GM19351 (cell line): ENCODE data around the gene KLF7.

Experiments used
- ATAC-seq: cut with Tn5 transposase; IDR thresholded peaks from one replicate; pipeline ENCODE4 v1.9.1; 2021; ENCODE audit warnings: mild to moderate bottlenecking, moderate library complexity; ENCODE audit not compliant: unreplicated experiment

KLF7 gene

GRCh38 chr2:207165121-207166038 lies at the start of gene KLF7:
TSS of gene KLF7 (minus strand) at chr2:207165948. CDS start at chr2:207165568, 380 bp downstream.
- no peak for ATAC-seq

DNA sequence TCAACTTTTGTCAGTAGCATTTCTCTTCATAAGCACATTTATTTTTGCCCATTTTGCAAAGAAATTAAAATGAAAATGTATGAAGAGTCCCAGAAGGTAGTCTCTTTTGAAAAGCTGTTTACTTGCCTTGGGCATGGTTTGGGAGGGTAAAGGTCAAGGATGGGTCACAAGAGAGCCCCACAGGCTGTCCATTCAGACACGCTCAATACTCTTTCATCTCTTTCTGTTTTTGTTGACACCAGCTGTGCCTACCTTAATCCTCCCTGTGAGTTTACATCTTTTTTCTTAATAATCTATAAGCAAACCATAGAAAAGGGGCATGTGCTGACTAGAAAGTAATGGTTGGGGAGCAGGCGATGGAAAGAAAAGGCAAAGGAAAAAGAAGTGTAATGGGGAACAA lies 49.6 kb upstream of the KLF7 start:
- ATAC-seq, result no peak

- no peak for ATAC-seq
Observed at GRCh38 chr2:207214446-207214845, 48.7 kb upstream of the KLF7 start.

DNA sequence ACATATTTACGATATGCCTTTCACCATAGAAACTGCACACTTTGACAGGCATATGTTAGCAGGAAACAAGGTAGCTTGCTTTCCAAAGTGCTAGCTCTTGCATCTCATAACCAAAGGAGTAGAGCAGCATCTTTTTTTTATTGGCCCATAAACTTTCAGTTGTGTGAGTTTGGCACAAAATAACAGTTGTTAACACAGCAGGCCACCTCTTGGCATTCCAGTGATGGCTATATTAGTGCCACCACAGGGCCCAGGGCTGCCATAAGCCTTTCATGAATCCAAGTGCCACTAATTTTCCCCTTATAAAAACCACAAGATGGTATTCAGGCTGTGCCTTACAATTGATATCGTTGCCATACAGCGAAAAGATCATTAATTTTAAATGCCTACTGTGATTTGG lies 40.3 kb upstream of the KLF7 start:
- no peak for ATAC-seq

DNA sequence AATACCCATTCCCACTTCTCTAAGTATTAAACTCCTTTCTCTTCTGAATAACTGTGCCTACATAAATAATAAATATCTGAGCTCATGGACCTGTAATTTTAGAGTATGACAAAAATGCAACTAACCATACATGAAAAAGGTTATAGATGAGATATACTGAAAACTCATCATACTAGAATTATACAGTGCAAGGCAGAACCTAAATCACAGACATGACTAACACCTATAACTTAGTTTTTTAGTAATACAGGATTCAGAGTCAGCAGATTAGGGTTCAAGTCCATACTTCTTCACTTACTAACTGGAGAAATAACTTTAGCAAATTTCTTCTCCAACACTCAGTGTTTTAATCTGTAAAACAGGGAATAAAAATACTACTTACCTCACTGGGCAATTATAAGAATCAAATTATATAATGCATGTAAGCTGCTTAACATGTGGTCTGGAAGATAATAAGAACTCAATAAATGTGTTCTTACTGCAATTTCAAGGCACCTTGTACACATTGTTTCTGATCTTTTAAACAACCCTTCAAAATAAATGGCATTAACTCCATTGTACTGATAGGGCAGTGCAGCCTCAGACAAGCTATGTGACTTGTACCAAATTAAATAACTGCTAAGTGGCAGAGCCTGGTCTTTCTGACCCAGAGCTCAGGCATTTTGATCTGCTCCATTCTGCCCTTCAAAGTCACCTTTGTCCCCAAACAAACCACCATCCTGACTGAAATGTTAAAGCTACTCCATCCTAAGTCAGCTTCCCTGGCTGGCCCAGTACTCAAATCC lies 39.6 kb upstream of the KLF7 start:
- ATAC-seq, result no peak

GRCh38 chr2:207203056-207203455 lies 37.3 kb upstream of the KLF7 start:
- no peak for ATAC-seq

- ATAC-seq, result no peak
Observed at GRCh38 chr2:207202645-207203044, 36.9 kb upstream of the KLF7 start.

- ATAC-seq, result no peak
Observed at GRCh38 chr2:207201416-207201815, 35.7 kb upstream of the KLF7 start.

DNA sequence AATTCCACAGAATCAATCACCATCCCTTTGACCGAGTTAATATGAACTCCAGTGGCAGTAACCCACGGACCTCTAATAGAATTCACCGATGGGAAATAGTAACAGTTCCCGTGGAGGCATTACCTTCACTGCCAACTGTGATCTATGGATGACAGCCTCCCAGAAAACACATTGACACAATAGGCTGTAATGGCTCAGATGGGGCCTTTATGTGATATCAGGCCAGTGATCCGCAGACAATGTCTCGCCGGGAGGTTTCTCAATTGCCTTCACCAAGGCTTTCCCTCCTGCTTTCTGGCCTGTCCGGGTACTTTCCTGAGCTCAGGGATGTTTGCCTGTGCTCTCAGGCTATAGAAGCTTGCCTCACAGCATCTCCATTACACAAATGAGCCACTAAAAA lies 34.4 kb upstream of the KLF7 start:
- no peak for ATAC-seq

GRCh38 chr2:207194028-207194427 lies 28.3 kb upstream of the KLF7 start:
- no peak for ATAC-seq

DNA sequence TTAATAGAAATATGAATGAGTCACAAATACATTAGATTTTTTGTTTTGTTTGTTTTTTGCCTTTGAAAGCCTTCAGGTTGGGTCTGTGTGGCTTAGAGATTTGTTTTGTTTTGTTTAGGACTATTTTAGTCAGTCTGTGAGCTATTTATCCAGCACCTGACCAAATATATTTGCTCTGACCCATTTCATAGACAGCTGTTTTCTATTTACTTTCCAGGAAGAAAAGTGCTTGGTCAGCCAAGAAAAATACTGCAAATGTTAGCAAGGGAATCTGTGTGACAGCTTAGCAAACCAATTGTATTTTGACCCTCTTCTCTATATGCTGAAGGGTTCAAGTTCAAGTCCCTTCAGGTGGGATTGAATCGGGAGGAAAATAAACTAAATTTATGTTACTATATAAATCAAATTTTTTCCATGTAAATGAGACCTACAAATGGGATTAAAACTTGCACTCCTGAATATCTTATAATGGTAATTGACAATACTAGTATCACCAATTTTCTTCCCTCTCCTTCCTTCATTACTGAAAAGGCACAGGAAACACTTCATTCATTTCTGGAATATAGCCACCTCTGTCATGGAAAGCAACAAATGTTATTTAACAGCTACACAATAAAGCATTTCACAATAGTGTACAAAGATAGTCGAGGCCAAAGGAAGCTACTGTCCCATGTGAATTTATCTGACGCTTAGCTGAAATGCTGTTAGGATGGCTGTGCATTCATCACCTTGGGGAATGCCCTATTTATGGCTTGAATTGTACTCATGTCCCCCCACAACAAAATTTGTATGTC lies 23.1 kb upstream of the KLF7 start:
- ATAC-seq, result no peak

- no peak for ATAC-seq
Observed at GRCh38 chr2:207185372-207185771, 19.6 kb upstream of the KLF7 start.

GRCh38 chr2:207184768-207185167 lies 19.0 kb upstream of the KLF7 start:
- no peak for ATAC-seq

- ATAC-seq, result no peak
Observed at GRCh38 chr2:207184348-207184747, 18.6 kb upstream of the KLF7 start.

- ATAC-seq, result no peak
Observed at GRCh38 chr2:207183506-207183905, 17.8 kb upstream of the KLF7 start.

DNA sequence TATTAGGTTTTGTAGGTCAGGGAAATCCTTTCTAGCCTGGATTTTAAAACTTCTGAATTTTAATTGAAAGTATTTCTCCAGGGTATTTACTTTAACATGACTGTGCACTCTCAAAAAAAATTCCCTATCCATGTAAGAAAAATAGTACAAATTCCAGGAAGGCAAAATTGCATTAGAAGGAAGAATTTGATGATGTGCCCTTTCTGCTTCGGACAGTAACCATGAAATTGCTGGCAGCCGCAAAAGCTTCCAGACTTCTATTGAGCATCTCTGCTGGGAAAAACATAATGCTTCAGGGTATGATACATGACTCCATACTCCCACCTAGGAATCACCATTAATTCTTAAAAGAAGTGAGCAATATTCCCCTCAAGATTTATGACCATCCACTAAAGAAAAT lies 17.2 kb upstream of the KLF7 start:
- ATAC-seq, result no peak

DNA sequence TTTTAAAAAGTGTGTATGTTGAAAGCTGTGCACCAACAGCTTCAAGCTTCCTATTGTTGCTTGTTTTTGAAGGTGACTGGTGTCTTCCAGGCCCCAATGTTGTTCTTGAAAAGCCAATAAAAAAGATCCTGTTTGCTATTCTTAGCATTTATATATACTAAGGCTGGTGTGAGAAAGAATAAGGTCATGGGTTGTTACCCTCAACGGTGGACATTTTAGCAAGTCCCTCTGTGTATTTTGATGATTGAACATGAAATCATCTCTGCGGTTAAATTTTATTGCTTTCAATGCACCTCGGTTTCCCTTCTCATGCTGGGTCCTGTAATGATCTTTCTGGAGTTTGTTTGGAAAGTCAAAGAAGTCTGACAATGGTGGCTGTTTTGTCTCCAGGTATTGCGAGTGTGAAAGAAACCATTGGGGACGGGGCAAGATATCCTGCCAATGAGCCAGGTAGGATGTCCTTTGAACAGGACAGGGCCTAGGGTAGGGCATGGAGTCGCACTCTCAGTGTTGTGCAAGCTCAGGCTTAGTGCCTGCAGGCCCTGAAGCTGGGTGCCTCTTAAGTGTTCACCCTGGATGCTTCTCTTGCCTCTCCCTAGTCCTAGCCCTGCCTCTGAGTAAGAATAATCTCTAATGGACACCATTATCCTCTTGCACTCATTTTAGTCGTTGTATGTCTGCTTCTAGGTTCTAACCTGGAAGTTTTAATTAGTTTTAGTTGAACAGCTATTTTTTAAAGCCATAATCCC lies 16.0 kb upstream of the KLF7 start:
- no peak for ATAC-seq

DNA sequence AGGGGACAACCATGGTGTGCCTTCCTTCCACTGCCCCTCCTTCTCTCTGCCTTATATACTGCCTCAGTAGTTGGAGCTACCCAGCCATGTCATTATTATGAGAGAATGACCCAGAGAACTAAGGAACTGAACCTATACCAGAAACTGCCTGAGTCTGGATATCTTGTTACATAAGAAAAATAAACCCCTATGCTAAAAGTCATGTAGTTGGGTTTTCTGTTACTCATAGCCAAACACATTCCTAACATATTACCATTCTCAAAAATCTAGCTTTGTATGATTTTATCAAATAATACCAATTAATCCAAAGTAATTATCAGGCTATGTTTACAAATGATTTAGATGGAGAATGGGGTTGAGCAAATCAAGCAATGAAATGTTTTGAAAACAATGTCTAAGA lies 15.0 kb upstream of the KLF7 start:
- no peak for ATAC-seq

DNA sequence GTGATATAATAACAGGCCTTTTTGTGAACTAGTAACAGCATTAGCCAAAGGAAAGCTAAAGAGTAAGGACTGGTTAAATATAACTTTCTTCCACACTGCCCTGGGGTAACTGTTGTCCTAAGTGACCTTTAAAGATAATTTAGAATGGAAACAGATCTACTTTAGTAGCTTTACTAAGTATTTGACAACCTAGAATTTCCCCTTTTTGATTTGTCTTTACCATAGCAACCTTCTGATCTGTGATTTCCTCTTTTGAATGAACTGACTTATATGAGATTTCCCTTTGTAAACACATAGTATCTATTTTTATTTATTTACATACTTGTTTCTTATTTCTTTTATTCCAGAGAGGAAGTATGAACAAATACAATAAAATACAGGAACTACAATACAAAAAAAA lies 10.5 kb upstream of the KLF7 start:
- no peak for ATAC-seq

DNA sequence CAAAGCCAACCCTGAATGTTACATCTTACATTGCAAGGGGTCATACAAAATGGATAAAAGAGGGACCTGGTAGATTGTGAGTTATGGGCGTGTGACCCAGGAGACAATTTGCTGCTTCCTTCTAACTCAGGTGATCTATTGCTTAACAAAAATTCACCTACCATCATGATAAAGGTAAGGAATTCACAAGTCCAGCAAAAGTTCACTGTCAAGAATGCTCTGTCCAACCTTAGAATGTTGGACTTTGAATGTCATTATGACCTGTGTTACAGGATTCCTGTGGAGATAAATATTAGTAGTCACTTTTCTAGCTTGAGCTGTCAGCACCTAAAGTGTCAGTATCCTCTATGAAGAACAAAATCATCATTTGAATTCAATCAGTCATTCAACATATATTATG lies 7.9 kb upstream of the KLF7 start:
- ATAC-seq, result no peak
